GM19372 (cell line): Measurements from ENCODE around the gene FARP1.

Source experiments
- ATAC-seq: cut with Tn5 transposase; IDR thresholded peaks from one replicate; pipeline ENCODE4 v1.9.1; 2021; ENCODE audit warnings: mild to moderate bottlenecking, low read depth, moderate library complexity; ENCODE audit not compliant: unreplicated experiment

FARP1 gene

DNA sequence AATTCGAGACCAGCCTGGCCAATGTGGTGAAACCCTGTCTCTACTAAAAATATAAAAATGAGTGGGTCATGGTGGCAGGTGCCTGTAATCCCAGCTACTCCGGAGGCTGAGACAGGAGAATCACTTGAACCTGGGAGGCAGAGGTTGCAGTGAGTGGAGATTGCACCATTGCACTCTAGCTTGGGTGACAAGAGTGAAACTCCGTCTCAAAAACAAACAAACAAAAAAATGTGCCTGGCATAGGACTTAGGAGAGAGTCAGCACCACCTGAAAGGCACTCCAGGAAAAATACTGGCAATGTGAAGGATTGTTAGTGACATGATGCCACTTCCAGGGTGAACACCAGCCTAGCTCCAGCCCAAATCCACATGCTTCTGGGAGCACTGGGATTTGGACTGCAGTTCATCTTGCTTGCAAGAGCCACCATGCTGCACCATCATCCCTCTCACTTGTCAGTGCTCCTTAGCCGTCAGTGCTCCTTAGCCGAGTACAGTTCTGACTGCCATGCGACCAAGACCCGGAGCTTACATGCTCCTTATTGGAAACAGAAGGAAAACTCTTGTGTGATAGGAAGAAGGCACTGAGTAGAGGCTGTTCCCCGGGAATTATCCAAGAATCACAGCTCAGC, 179.3 kb downstream of the FARP1 start:
- no peak for ATAC-seq

GRCh38 chr13:98324105-98324504, 181.2 kb downstream of the FARP1 start:
- no peak for ATAC-seq

DNA sequence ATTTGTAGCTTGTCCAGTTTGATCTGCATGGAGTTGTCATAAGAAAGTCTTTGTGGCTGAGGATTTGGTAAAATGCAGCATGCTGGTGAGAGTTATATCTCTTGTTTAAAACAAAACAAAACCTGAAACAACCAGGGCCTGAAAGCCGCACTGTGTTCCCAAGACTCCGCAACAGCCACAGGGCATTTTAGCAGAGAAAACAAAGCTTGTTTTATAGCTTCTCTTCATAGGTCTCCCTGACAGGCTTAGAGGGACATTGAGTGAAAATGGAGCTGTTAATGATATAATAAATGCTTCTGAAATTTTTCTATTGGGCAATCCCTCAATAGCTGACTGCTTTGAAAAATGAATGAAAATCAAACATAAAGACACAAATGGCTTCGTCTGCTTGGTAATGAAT, 182.8 kb downstream of the FARP1 start:
- no peak for ATAC-seq

- ATAC-seq, result no peak
Measured at GRCh38 chr13:98326291-98326690, 183.4 kb downstream of the FARP1 start.

DNA sequence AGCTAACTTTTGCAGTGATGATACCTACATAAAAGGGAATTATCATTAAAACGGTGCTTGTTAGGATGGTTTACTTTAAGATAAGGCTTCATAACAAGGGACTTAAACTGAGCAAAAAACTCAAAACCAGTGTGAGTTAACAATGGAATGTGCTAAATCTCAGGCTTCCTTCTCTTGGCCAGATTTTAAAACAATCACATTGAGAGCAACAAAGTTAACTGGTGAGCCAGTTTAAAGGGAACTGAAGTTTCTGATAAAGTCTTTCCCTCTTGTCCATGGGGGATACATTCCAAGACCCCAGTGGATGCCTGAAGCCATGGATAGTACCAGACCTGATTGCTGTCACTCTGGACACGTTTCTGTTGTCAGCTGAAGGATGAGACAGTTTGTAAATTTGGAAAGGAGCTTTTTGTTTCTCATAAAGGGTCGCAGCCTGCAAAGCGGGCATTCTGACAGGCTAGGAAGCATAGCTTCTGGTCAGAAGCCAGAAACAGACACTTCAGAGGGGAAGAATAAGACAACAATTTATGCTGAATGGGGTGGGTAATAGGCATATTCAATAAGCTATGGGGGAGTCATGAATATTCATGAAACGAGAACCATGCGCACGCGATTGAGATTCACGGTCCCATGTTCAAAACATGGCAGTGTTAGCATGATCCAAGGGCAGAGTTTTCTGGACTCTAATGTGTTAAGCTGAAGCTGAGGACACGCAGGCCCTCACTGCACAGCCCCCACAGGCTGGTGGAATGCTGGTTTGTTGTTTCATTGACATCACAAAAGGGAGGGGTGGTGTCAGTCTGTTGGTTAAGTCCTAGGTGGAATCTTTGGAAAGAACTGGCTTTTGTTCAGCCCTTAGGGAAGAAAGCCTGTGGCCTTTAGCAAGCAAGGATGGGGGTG, 184.7 kb downstream of the FARP1 start:
- no peak for ATAC-seq

DNA sequence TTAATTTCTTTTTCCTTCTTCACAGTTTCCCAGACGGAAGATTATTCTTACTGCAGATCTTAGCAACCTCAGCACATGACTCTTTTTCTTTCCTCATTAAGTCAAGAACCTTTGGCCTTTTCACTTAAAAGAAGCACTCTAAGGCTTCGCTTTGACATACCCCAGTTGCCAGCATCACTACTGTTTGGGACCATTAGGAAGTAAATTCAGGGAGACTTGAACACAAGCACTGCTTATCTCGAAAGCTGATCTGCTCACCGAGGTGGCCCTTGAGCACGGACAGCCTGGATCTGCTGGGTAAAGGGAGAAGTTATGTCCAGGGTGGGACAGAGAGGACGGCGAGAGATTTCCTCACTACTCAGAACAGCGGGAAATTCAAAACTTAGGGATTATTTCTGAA, 185.6 kb downstream of the FARP1 start:
- ATAC-seq, result no peak

- no peak for ATAC-seq
Measured at GRCh38 chr13:98332222-98332621, 189.3 kb downstream of the FARP1 start.

GRCh38 chr13:98332691-98333090, 189.8 kb downstream of the FARP1 start:
- ATAC-seq, result no peak

- no peak for ATAC-seq
Measured at GRCh38 chr13:98333486-98333885, 190.6 kb downstream of the FARP1 start.

GRCh38 chr13:98334620-98335205, 191.8 kb downstream of the FARP1 start:
- no peak for ATAC-seq

DNA sequence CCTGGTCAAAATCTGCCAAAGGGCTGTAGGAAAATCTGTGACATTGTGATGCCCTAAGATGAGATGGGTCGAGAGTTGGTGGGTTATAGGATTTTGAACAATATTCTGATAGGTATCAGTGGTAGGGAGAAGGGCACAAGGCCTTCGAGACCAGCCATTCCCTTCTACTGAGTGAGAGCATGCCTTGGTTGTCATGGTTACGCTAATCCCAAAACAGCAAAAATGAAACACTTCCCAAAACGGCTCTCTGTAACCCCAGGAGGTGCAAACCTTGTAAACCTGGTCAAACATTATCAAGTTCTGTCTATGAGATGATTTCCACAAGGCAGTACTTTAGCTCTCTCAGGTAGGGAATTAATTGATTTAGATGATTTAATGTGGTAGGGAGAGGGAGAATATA, 192.8 kb downstream of the FARP1 start:
- ATAC-seq, result no peak

DNA sequence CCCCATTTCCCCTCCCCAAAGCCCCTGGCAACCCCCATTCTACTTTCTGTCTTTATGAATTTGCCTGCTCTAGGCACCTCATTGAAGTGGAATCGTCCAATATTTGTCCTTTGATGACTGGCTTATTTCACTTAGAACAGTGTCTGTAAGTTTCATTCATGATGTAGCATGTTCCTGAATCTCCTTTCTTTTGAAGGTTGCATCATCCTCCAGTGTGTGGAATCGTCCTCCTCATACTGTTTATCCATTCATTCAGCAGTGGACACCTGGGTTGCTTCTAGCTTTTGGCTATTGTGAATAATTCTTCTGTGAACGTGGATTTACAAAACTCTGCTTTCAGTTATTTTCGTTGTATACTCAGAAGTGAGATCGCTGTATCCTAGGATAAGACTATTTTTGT, 195.4 kb downstream of the FARP1 start:
- ATAC-seq, result no peak

DNA sequence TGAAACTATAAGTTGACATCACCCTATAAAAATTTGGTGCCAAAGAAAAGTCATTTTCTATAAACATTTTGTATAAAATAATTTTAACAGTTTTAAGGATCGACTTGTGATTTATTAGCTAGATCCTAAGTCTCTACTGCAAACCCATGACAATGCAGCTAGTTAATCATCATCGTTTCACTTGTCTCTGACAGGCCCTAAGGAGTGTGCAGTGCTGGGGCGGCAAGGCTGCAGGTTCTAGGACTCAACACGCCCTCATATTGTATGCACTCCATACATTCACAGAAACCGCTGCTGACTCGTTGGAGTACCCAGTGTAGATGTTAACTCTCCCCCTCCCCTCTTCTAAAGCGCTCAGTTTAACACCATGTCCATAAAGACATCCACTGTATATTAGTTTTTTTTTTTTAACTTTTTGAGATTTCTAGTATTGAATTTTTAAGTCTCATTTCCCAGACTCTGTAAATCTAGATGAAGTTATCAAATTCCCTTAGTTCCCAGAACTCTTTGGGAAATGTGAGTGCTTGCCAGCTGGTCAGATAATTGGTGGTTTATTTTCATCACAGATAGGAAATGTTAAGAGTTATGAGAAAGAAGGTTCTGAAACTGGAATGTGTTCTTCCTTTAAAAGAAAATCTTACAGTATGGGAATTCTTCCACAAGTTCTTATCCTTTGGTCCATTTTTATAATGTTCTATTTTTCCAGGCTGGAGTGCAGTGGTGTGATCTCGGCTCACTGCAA, 197.0 kb downstream of the FARP1 start:
- no peak for ATAC-seq

DNA sequence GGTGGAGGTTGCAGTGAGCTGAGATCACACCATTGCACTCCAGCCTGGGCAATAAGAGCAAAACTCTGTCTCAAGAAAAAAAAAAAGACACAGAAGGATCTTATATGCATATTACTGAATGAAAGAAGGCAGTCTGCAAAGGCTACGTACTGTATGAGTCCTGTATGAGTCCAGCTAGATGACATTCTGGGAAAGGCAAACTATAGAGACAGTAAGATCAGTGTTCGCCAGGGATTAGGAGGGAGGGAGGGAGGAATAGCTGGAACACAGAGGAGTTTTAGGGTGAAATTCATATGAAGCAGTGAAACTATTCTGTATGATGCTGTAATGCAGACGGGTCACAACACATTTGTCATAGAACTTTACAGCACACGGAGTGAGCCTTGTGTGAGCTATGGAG, 200.1 kb downstream of the FARP1 start:
- no peak for ATAC-seq

DNA sequence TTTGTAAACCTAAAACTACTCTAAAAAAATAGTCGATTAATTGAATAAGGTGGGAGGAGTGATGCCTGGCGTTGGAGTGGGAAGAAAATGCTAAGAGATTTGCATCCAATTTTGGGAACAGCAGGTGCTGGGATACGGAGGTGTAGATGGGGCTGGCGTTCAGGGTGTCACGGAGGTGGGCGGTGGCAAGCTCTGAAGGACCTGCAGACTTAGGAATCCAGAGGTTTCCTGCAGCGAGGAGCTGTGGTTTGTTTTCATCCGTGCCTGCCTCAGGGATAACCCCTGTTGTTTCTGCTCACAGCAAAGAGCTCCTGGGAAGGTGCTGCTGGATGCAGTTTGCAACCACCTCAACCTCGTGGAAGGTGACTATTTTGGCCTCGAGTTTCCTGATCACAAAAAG, 200.6 kb downstream of the FARP1 start:
- ATAC-seq, result no peak

DNA sequence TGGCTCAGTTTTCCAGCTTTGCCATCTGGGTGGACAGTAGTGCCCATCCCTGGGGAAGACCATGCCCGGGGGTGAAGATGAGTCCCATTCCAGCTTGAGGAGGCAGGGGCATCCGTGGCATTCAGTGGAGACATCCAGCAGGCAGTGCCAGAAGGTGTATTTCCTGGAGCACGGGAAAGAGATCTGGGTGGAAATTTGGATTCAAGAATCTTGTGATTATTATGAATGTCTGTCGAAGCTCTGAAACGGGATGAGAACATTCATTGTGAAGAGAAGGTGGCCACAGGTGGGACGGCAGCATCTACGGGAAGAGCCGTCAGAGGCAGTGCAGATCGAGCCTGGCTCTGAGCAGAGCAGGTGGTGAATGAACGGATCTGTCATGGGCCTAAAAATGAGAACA, 201.5 kb downstream of the FARP1 start:
- no peak for ATAC-seq

- ATAC-seq, result no peak
Measured at GRCh38 chr13:98345107-98345935, 202.4 kb downstream of the FARP1 start.

DNA sequence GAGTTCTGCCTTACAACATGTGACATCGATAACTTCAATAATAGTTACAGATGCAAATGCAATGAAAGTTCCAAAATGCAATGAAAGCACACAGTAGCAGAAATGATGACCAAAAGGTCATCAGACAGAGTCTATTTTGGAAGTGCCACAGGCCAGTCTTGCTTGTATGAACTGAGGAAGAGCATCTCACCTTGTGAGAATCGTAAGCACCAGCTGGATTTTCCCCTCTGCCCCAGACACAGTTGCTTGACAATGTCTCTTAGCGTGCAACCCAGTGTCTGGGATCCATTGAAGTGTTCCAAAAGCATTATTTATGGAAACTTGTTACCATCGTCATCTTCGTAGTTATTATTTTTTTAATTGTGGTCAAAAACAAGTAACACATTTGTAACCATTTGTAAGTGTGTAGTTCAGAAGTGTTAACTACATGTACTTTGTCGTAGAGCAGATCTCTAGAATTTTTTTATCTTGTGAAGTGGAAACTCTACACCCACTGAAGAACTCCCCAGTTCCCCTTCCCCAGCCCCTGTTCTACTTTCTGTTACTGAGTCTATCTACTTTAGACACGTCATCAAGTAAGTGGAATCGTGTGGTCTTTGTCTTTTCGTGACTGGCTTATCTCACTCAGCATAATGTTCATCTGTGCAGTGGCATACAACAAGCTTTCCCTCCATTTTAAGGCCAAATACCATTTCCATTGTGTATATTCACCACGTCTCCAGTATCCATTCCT, 204.2 kb downstream of the FARP1 start:
- no peak for ATAC-seq

DNA sequence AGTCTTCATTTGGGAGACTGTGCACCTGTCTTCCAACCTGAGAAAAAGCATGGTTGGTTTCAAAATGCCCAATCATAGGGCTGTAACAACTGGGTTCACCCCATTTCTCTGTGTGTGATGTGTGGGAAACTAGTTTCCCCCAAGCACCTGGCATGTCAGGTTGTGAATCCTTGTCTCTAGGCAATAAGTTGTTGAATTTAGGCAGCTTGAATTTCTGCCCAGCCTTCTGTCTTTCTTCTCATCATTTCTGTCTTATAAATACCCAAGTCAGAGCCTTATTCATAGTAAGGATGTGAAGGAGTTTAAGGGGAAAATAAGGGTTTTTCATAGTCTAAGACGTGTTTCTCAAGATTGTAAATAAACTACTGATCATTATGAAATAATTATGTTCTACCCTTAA, 204.9 kb downstream of the FARP1 start:
- no peak for ATAC-seq
